Mesenchymal stem cell (in vitro differentiated cells and primary cell): ENCODE results near the gene HLCS.

Experiments used
- DNase-seq: peaks from one replicate; pipeline ENCODE4 v3.0.0-alpha.2; 2013
- H2AFZ ChIP-seq: one replicate; pipeline ENCODE4 v1.6.1; 2013; ENCODE audit warnings: low read depth, mild to moderate bottlenecking, control low read depth, inconsistent platforms, low read length, moderate library complexity
- H2AK5ac ChIP-seq: 2 replicates; pipeline ENCODE4 v1.6.1; 2013; ENCODE audit warnings: low read length, moderate library complexity, mild to moderate bottlenecking, inconsistent platforms; ENCODE audit not compliant: severe bottlenecking
- H2BK120ac ChIP-seq: one replicate; pipeline ENCODE4 v1.6.1; 2013; ENCODE audit warnings: low read depth, mild to moderate bottlenecking, inconsistent platforms, low read length, moderate library complexity
- H2BK12ac ChIP-seq, 2 experiments: one replicate each; pipeline ENCODE4 v1.6.1; 2013; ENCODE audit warnings: inconsistent platforms in 2 of 2, low read length in 2 of 2, mild to moderate bottlenecking in 2 of 2, moderate library complexity in 2 of 2, control low read depth in 1 of 2
- H2BK15ac ChIP-seq: one replicate; pipeline ENCODE4 v1.6.1; 2013; ENCODE audit warnings: mild to moderate bottlenecking, low read depth, inconsistent platforms; ENCODE audit not compliant: poor library complexity, severe bottlenecking
- H2BK5ac ChIP-seq: 2 replicates; pipeline ENCODE4 v1.6.1; 2013; ENCODE audit warnings: low read depth, mild to moderate bottlenecking, low read length, control low read depth, inconsistent platforms; ENCODE audit not compliant: poor library complexity, severe bottlenecking
- H3K14ac ChIP-seq, 2 experiments: one replicate each; pipeline ENCODE4 v1.6.1; 2013; ENCODE audit warnings: inconsistent platforms in 2 of 2, low read length in 2 of 2, control low read depth in 1 of 2, mild to moderate bottlenecking in 1 of 2, moderate library complexity in 1 of 2
- H3K18ac ChIP-seq, 2 experiments: one replicate each; pipeline ENCODE4 v1.6.1; 2013; ENCODE audit warnings: inconsistent platforms in 2 of 2, low read length in 2 of 2, control low read depth in 1 of 2, low read depth in 1 of 2, mild to moderate bottlenecking in 1 of 2
- H3K23ac ChIP-seq, 2 experiments: one replicate each; pipeline ENCODE4 v1.6.1; 2013; ENCODE audit warnings: inconsistent platforms in 2 of 2, low read length in 2 of 2, mild to moderate bottlenecking in 2 of 2, moderate library complexity in 2 of 2, control low read depth in 1 of 2
- H3K27ac ChIP-seq: 2 replicates; pipeline ENCODE4 v1.5.1; 2013; ENCODE audit warnings: mild to moderate bottlenecking, moderate library complexity, low read length, control low read depth, inconsistent platforms; ENCODE audit not compliant: poor library complexity, severe bottlenecking
- H3K27me3 ChIP-seq, 2 experiments: 2 replicates each; pipeline versions ENCODE4 v1.6.1 to v1.7.0; 2013; ENCODE audit warnings: low read length in 2 of 2, mild to moderate bottlenecking in 2 of 2, moderate library complexity in 2 of 2, control low read depth in 1 of 2, inconsistent platforms in 1 of 2; ENCODE audit not compliant: control insufficient read depth in 1 of 2, insufficient read depth in 1 of 2
- H3K36me3 ChIP-seq, 2 experiments: 2 replicates each; pipeline versions ENCODE4 v1.6.1 to v1.7.0; 2013; ENCODE audit warnings: low read length in 2 of 2, control low read depth in 1 of 2, inconsistent platforms in 1 of 2, low read depth in 1 of 2, mild to moderate bottlenecking in 1 of 2; ENCODE audit not compliant: insufficient read depth in 2 of 2, control insufficient read depth in 1 of 2
- H3K4ac ChIP-seq, 2 experiments: one replicate each; pipeline ENCODE4 v1.6.1; 2013; ENCODE audit warnings: inconsistent platforms in 2 of 2, low read length in 2 of 2, mild to moderate bottlenecking in 2 of 2, moderate library complexity in 2 of 2, control low read depth in 1 of 2, low read depth in 1 of 2
- H3K4me1 ChIP-seq: 2 replicates; pipeline ENCODE4 v1.6.1; 2013; ENCODE audit warnings: low read depth, low read length, control low read depth; ENCODE audit not compliant: control insufficient read depth, insufficient read depth
- H3K4me2 ChIP-seq: 2 replicates; pipeline ENCODE4 v1.6.1; 2013; ENCODE audit warnings: low read length, mild to moderate bottlenecking, inconsistent platforms; ENCODE audit not compliant: poor library complexity, severe bottlenecking
- H3K4me3 ChIP-seq, 2 experiments: 2 replicates each; pipeline versions ENCODE4 v1.5.1 to v1.7.0; 2013; ENCODE audit warnings: low read length in 2 of 2, mild to moderate bottlenecking in 2 of 2, control low read depth in 1 of 2, low read depth in 1 of 2; ENCODE audit not compliant: insufficient read depth in 1 of 2
- H3K79me1 ChIP-seq: replicated peaks from 2 replicates; pipeline ENCODE4 v1.6.1; 2013; ENCODE audit warnings: mild to moderate bottlenecking, control low read depth, low read length, inconsistent platforms; ENCODE audit not compliant: poor library complexity, severe bottlenecking
- H3K9ac ChIP-seq: 2 replicates; pipeline ENCODE4 v1.7.0; 2013; ENCODE audit warnings: mild to moderate bottlenecking, low read length, moderate library complexity
- H3K9me3 ChIP-seq: 2 replicates; pipeline ENCODE4 v1.7.0; 2013; ENCODE audit warnings: mild to moderate bottlenecking, low read length; ENCODE audit not compliant: control insufficient read depth
- H4K8ac ChIP-seq: one replicate; pipeline ENCODE4 v1.6.1; 2013; ENCODE audit warnings: inconsistent platforms, mild to moderate bottlenecking, low read length, moderate library complexity
- H4K91ac ChIP-seq: one replicate; pipeline ENCODE4 v1.6.1; 2013; ENCODE audit warnings: mild to moderate bottlenecking, low read length, inconsistent platforms
- WGBS: methylation state at CpG from one replicate; pipeline ENCODE4 v1.1.7; 2013; ENCODE audit warnings: mixed read lengths; 5-methylcytosine and 5-hydroxymethylcytosine counted together

The HLCS gene

GRCh38 chr21:36915696-36916245 is 50.7 kb downstream of the HLCS start:
- Histone ChIP-seq H4K8ac (no peak overlapping the region), H3K9me3 (no peaks in the 10 kb centered on the region), H2AK5ac (no peak overlapping the region), H4K91ac (no peak overlapping the region), H3K4me3 (no peak overlapping the region), H3K79me1 (peaks cover 16% of the 10 kb centered on the region), H3K27ac (no peak overlapping the region), H3K23ac (no peak overlapping the region), H3K4me2 (no peak overlapping the region), H3K27me3 (no peaks in the 10 kb centered on the region), H3K14ac (no peak overlapping the region), H3K36me3 (peaks cover 0 to 3% of the 10 kb centered on the region in 2 experiments), H3K18ac (no peak overlapping the region), H2BK12ac (no peak overlapping the region), H2BK120ac (no peak overlapping the region), H3K4ac (no peak overlapping the region), H3K9ac (no peak overlapping the region), H2BK15ac (no peak overlapping the region), H2AFZ (no peak overlapping the region), H2BK5ac (no peak overlapping the region), H3K4me1 (peaks cover 4% of the 10 kb centered on the region)
- 98% methylated on average over 7 of the region's 8 CpGs for WGBS
- DNase-seq = no peak

GRCh38 chr21:36915014-36915695 is 51.3 kb downstream of the HLCS start:
- H2BK15ac ChIP-seq = no peak overlapping the region
- H3K4me3 ChIP-seq = no peak overlapping the region
- no peak overlapping the region for H3K18ac ChIP-seq
- DNase-seq = no peak
- H3K14ac ChIP-seq = no peak overlapping the region
- no peak overlapping the region for H2AFZ ChIP-seq
- peaks cover 0 to 3% of the 10 kb centered on the region in 2 experiments for H3K36me3 ChIP-seq
- no peak overlapping the region for H3K9ac ChIP-seq
- WGBS = 94% methylated on average over 13 of the region's 17 CpGs
- H3K27ac ChIP-seq = no peak overlapping the region
- no peak overlapping the region for H4K91ac ChIP-seq
- no peak overlapping the region for H4K8ac ChIP-seq
- H3K4ac ChIP-seq = no peak overlapping the region
- no peaks in the 10 kb centered on the region for H3K9me3 ChIP-seq
- H3K4me2 ChIP-seq = no peak overlapping the region
- no peaks in the 10 kb centered on the region for H3K27me3 ChIP-seq
- peaks cover 9% of the 10 kb centered on the region for H3K4me1 ChIP-seq
- no peak overlapping the region for H2BK5ac ChIP-seq
- peaks cover 16% of the 10 kb centered on the region for H3K79me1 ChIP-seq
- no peak overlapping the region for H2BK120ac ChIP-seq
- no peak overlapping the region for H3K23ac ChIP-seq
- no peak overlapping the region for H2BK12ac ChIP-seq
- no peak overlapping the region for H2AK5ac ChIP-seq

- H3K36me3 ChIP-seq = peaks cover 0 to 3% of the 10 kb centered on the region in 2 experiments
- no peaks in the 10 kb centered on the region for H3K9me3 ChIP-seq
- 93% methylated on average over 18 of the region's 18 CpGs for WGBS
- H2AK5ac ChIP-seq = no peak overlapping the region
- H4K91ac ChIP-seq = no peak overlapping the region
- H3K27ac ChIP-seq = no peak overlapping the region
- no peak overlapping the region for H2BK120ac ChIP-seq
- H2BK5ac ChIP-seq = no peak overlapping the region
- H2BK12ac ChIP-seq = no peak overlapping the region
- no peak overlapping the region for H3K4me2 ChIP-seq
- H2BK15ac ChIP-seq = no peak overlapping the region
- H3K27me3 ChIP-seq = no peaks in the 10 kb centered on the region
- H4K8ac ChIP-seq = no peak overlapping the region
- H3K18ac ChIP-seq = no peak overlapping the region
- no peak overlapping the region for H2AFZ ChIP-seq
- H3K9ac ChIP-seq = no peak overlapping the region
- no peak overlapping the region for H3K4ac ChIP-seq
- peaks cover 12% of the 10 kb centered on the region for H3K4me1 ChIP-seq
- no peak overlapping the region for H3K4me3 ChIP-seq
- DNase-seq = no peak
- H3K79me1 ChIP-seq = peaks cover 16% of the 10 kb centered on the region
- no peak overlapping the region for H3K23ac ChIP-seq
- H3K14ac ChIP-seq = no peak overlapping the region
These were observed 52.0 kb downstream of the HLCS start for GRCh38 chr21:36914244-36915013.
